Smooth muscle cell (in vitro differentiated cells): ENCODE results near the gene SLF1. TPM values are rescaled to one million over a fixed set of nuclear protein-coding genes. Genes with fewer than 3 reads are reported as not detected.

Experiments used
- DNase-seq: peaks from one replicate; lab custom pipeline; 2025; ENCODE audit not compliant: unreplicated experiment; lab: John Stamatoyannopoulos, UW
- H2AFZ ChIP-seq: fragments of 200-600 bp; sonication (generic); 2 replicates; pipeline ENCODE4 v1.6.0; 2016; ENCODE audit warnings: antibody characterized with exemption, low read depth, mild to moderate bottlenecking
- H3F3A ChIP-seq: fragments of 200-600 bp; sonication (generic); 2 replicates; pipeline ENCODE4 v1.6.0; 2017; ENCODE audit warnings: antibody characterized with exemption, low read depth
- H3K27ac ChIP-seq: fragments of 200-600 bp; sonication (generic); 2 replicates; pipeline ENCODE4 v1.5.1; 2016; ENCODE audit warnings: low read depth, mild to moderate bottlenecking
- H3K27me3 ChIP-seq: fragments of 200-600 bp; sonication (generic); 2 replicates; pipeline ENCODE4 v1.6.1; 2016; ENCODE audit warnings: low read depth, mild to moderate bottlenecking
- H3K36me3 ChIP-seq: fragments of 200-600 bp; sonication (generic); 2 replicates; pipeline ENCODE4 v1.5.1; 2016; ENCODE audit warnings: low read depth
- H3K4me1 ChIP-seq: fragments of 200-600 bp; sonication (generic); 2 replicates; pipeline ENCODE4 v1.5.1; 2016; ENCODE audit warnings: low read depth
- H3K4me2 ChIP-seq: fragments of 200-600 bp; sonication (generic); 2 replicates; pipeline ENCODE4 v1.6.0; 2016; ENCODE audit warnings: mild to moderate bottlenecking
- H3K4me3 ChIP-seq: fragments of 200-600 bp; sonication (generic); 2 replicates; pipeline ENCODE4 v1.5.1; 2016; ENCODE audit warnings: mild to moderate bottlenecking
- H3K79me2 ChIP-seq: fragments of 200-600 bp; sonication (generic); 2 replicates; pipeline ENCODE4 v1.6.0; 2016; ENCODE audit warnings: low read depth, mild to moderate bottlenecking
- H3K9ac ChIP-seq: fragments of 200-600 bp; sonication (generic); 2 replicates; pipeline ENCODE4 v1.6.0; 2016; ENCODE audit warnings: low read depth
- H3K9me3 ChIP-seq: fragments of 200-600 bp; sonication (generic); replicated peaks from 2 replicates; pipeline ENCODE4 v1.5.1; 2016; ENCODE audit warnings: low read depth
- H4K20me1 ChIP-seq: fragments of 200-600 bp; sonication (generic); 2 replicates; pipeline ENCODE4 v1.6.0; 2016; ENCODE audit warnings: low read depth
- WGBS: methylation state at CpG from one replicate; pipeline ENCODE4 v1.1.7; 2016; ENCODE audit warnings: low lambda C conversion rate; 5-methylcytosine and 5-hydroxymethylcytosine counted together
- polyA plus RNA-seq: library from polyadenylated mRNA; unstranded; fragments of >200 nt; fragmentation: Nextera tagmentation; extraction: Ambion mirVana; gene quantifications from 2 replicates; pipeline ENCODE4 v1.2.1, GENCODE V29; 2016
- total RNA-seq: library from RNA; depleted of rRNA; stranded (reverse); fragments of >200 nt; gene quantifications from 2 replicates; pipeline ENCODE4 v1.2.3, GENCODE V29; 2014
- TF ChIP-seq, protein P1 (sequence below): fragments of 200-600 bp; sonication (generic); IDR thresholded peaks from 2 replicates; pipeline ENCODE4 v1.5.1; 2017; ENCODE audit warnings: borderline replicate concordance, mild to moderate bottlenecking, antibody characterized with exemption; ENCODE audit not compliant: insufficient read depth, poor library complexity, severe bottlenecking

The SLF1 gene
- total and polyA plus RNA-seq, 2 experiments from 2014 or later, result 5.3 to 10.8 TPM

DNA sequence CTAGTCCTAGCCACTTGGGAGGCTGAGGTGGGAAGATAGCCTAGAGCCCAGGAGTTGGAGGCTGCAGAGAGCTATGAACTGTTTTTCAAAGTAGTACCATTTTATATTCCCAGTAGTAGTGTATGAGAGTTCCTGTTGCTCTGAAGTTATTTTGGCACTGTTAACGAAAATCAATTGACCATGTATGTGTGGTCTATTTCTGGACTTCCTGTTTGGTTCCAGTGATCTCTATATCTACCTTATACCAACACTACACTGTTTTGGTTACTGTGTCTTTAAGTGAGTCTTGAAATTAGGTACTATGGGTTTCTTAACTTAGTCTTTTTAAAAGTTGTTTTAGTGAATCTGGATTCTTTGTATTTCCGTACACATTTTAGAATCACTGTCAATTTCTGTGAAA lies 13.6 kb downstream of the SLF1 start:
- WGBS, result 95% methylated on average over 2 of the region's 2 CpGs
- no peaks in the 10 kb centered on the region for H4K20me1 ChIP-seq
- no peak overlapping the region for H3K9ac ChIP-seq
- H3K27me3 ChIP-seq, result no peaks in the 10 kb centered on the region
- TF ChIP-seq, protein P1, sequence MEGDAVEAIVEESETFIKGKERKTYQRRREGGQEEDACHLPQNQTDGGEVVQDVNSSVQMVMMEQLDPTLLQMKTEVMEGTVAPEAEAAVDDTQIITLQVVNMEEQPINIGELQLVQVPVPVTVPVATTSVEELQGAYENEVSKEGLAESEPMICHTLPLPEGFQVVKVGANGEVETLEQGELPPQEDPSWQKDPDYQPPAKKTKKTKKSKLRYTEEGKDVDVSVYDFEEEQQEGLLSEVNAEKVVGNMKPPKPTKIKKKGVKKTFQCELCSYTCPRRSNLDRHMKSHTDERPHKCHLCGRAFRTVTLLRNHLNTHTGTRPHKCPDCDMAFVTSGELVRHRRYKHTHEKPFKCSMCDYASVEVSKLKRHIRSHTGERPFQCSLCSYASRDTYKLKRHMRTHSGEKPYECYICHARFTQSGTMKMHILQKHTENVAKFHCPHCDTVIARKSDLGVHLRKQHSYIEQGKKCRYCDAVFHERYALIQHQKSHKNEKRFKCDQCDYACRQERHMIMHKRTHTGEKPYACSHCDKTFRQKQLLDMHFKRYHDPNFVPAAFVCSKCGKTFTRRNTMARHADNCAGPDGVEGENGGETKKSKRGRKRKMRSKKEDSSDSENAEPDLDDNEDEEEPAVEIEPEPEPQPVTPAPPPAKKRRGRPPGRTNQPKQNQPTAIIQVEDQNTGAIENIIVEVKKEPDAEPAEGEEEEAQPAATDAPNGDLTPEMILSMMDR, result no peak
- H3K36me3 ChIP-seq, result no peaks in the 10 kb centered on the region
- DNase-seq, result no peak
- no peak overlapping the region for H2AFZ ChIP-seq
- H3K4me1 ChIP-seq, result no peaks in the 10 kb centered on the region
- H3K4me2 ChIP-seq, result no peak overlapping the region
- no peaks in the 10 kb centered on the region for H3K79me2 ChIP-seq
- H3K27ac ChIP-seq, result no peak overlapping the region
- no peaks in the 10 kb centered on the region for H3K9me3 ChIP-seq
- no peaks in the 10 kb centered on the region for H3F3A ChIP-seq
- H3K4me3 ChIP-seq, result no peak overlapping the region

DNA sequence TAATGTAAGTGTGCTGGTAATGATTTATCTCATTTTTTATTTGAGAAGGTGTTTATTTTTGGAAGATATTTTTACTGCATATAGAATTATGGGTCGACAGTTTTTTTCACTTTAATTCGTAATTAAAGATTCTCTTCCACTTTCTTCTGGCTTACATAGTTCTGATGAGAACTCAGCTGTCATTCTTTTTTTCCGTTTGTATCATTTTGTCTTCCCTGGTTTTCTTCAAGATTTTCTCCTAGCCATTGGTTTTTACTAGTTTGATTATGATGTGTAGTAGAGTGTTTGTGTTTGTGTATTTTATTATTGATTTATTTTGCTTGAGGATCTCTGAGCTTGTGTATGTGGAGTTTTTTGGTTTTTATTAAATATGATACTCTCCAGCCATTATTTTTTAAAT lies 21.7 kb downstream of the SLF1 start:
- Histone ChIP-seq H3K27me3 (no peaks in the 10 kb centered on the region), H3K79me2 (no peaks in the 10 kb centered on the region), H3K27ac (no peak overlapping the region), H3K36me3 (peaks cover 10% of the 10 kb centered on the region), H3K4me2 (no peak overlapping the region), H3K4me1 (no peaks in the 10 kb centered on the region), H3K4me3 (no peak overlapping the region), H2AFZ (no peak overlapping the region), H4K20me1 (no peaks in the 10 kb centered on the region), H3F3A (no peaks in the 10 kb centered on the region), H3K9ac (no peak overlapping the region), H3K9me3 (peaks cover 4% of the 10 kb centered on the region)
- WGBS, result 99% methylated on average over 3 of the region's 3 CpGs
- TF ChIP-seq, protein P1, result no peak
- DNase-seq, result no peak

DNA sequence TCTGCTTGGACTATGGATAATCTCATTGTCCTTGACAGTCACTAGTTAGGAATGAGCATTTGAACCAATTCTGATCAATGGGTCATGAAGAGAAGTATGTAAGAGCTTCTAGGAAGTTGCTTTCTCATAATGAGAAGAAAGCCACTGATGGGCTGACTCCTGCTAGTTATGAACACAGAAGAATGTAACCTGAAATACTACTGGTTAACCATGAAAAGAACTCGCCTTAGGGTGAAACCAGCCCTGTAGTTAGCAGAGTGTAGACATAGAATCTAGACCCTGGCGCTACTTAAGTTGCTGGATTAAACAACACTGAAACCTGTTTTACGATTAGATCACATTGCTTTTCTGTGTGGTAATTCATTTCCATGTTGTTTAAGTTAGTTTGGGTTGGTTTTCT lies 26.6 kb downstream of the SLF1 start:
- no peaks in the 10 kb centered on the region for H3K4me1 ChIP-seq

DNA sequence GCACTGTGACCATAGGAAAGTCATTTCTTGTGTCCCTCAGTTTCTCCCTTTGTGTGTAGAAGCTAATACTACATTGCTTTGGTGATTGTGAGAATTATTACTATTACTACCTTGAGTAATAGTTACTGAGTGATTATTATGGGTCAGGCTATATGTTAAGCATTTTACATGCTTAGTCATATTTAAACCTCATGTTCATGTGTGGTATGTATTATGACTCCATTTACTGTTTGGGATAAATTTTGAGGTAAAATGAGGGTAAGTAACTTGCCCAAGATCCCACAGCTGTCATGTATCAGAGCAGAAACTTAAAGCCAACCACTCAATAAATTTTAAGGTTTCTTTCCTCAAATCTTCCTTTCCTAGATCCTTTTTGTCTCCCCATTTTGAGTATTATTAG lies 28.3 kb downstream of the SLF1 start:
- H3K4me1 ChIP-seq, result no peaks in the 10 kb centered on the region
- no peaks in the 10 kb centered on the region for H3K79me2 ChIP-seq
- DNase-seq, result no peak
- no peaks in the 10 kb centered on the region for H3K9me3 ChIP-seq
- H3K27me3 ChIP-seq, result no peaks in the 10 kb centered on the region
- TF ChIP-seq, protein P1, result no peak
- no peaks in the 10 kb centered on the region for H4K20me1 ChIP-seq
- H3K4me2 ChIP-seq, result no peak overlapping the region
- no peak overlapping the region for H3K9ac ChIP-seq
- H3K27ac ChIP-seq, result no peak overlapping the region
- H3F3A ChIP-seq, result no peaks in the 10 kb centered on the region
- no peak overlapping the region for H3K4me3 ChIP-seq
- no peak overlapping the region for H2AFZ ChIP-seq
- H3K36me3 ChIP-seq, result no peaks in the 10 kb centered on the region

More for the DNA sequence above, 26.6 kb downstream of the SLF1 start:
- TF ChIP-seq, protein P1, result no peak
- H3K9me3 ChIP-seq, result peaks cover 4% of the 10 kb centered on the region
- H3F3A ChIP-seq, result no peaks in the 10 kb centered on the region
- DNase-seq, result no peak
- no peak overlapping the region for H3K4me2 ChIP-seq
- no peaks in the 10 kb centered on the region for H4K20me1 ChIP-seq
- no peak overlapping the region for H3K4me3 ChIP-seq
- no peaks in the 10 kb centered on the region for H3K79me2 ChIP-seq
- peaks cover 4% of the 10 kb centered on the region for H3K36me3 ChIP-seq
- no peaks in the 10 kb centered on the region for H3K27me3 ChIP-seq
- no peak overlapping the region for H3K27ac ChIP-seq
- H3K9ac ChIP-seq, result no peak overlapping the region
- 94% methylated on average over 3 of the region's 3 CpGs for WGBS
- H2AFZ ChIP-seq, result no peak overlapping the region
